Measurements from ENCODE around the gene DHRS4L2.

GRCh38 chr14:23939607-23940326 is 49.0 kb upstream of the DHRS4L2 start:
- no peak for TF ChIP-seq CTCF (IDR thresholded peaks at IDR 0.05 in 8 of 11, conservative IDR thresholded peaks at IDR 0.05 in 3 of 11)
- no peak for TF ChIP-seq POLR2A (IDR thresholded peaks at IDR 0.05)
